ENCODE results near the gene TAS2R39.

GRCh38 chr7:143222782-143223181, 39.6 kb downstream of the TAS2R39 start:
- TF ChIP-seq, protein P1, sequence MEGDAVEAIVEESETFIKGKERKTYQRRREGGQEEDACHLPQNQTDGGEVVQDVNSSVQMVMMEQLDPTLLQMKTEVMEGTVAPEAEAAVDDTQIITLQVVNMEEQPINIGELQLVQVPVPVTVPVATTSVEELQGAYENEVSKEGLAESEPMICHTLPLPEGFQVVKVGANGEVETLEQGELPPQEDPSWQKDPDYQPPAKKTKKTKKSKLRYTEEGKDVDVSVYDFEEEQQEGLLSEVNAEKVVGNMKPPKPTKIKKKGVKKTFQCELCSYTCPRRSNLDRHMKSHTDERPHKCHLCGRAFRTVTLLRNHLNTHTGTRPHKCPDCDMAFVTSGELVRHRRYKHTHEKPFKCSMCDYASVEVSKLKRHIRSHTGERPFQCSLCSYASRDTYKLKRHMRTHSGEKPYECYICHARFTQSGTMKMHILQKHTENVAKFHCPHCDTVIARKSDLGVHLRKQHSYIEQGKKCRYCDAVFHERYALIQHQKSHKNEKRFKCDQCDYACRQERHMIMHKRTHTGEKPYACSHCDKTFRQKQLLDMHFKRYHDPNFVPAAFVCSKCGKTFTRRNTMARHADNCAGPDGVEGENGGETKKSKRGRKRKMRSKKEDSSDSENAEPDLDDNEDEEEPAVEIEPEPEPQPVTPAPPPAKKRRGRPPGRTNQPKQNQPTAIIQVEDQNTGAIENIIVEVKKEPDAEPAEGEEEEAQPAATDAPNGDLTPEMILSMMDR (conservative IDR thresholded peaks at IDR 0.05; ENCODE audit: low read depth, low read length), result no peak
- TF ChIP-seq CEBPB (IDR thresholded peaks at IDR 0.05; ENCODE audit: low read depth, low read length), result no peak
- no peak for TF ChIP-seq POLR2A (IDR thresholded peaks at IDR 0.05; ENCODE audit: low read depth, low read length)
- TF ChIP-seq USF2 (IDR thresholded peaks at IDR 0.05; ENCODE audit: low read depth, low read length), result no peak
- no peak for TF ChIP-seq RCOR1 (IDR thresholded peaks at IDR 0.05; ENCODE audit: insufficient replicate concordance, low read length)
- no peak for TF ChIP-seq MAZ (IDR thresholded peaks at IDR 0.05; ENCODE audit: borderline replicate concordance, low read depth, low read length)
- TF ChIP-seq RFX5 (IDR thresholded peaks at IDR 0.05; ENCODE audit: low read depth, low read length), result no peak
- TF ChIP-seq FOS (IDR thresholded peaks at IDR 0.05; ENCODE audit: low read depth, low read length), result no peak
- no peak for TF ChIP-seq RAD21 (IDR thresholded peaks at IDR 0.05; ENCODE audit: low read length)
- no peak for TF ChIP-seq MAFK (IDR thresholded peaks at IDR 0.05; ENCODE audit: low read depth, low read length)
- no peak for TF ChIP-seq NFE2L2 (IDR thresholded peaks at IDR 0.05; ENCODE audit: low read depth, low read length)
- TF ChIP-seq BHLHE40 (IDR thresholded peaks at IDR 0.05; ENCODE audit: low read depth, low read length), result no peak
- TF ChIP-seq MXI1 (IDR thresholded peaks at IDR 0.05; ENCODE audit: borderline replicate concordance, low read depth, low read length), result no peak
- no peak for TF ChIP-seq SMC3 (IDR thresholded peaks at IDR 0.05; ENCODE audit: low read depth, low read length)
